ENCODE measurements around the gene TADA2B. TPM values are rescaled to one million over a fixed set of nuclear protein-coding genes. Genes with fewer than 3 reads are reported as not detected.

TADA2B gene
- total and polyA plus RNA-seq, 2 experiments from 2014 or later: 15.4 to 20.1 TPM

- WGBS (ENCODE audit: low lambda C conversion rate, missing lambda C conversion rate): 86% methylated on average over 7 of the region's 7 CpGs
- H3K4me2 ChIP-seq: peak overlapping the region; percentile 91
- TF ChIP-seq EZH2phosphoT487 (IDR thresholded peaks at IDR 0.05; ENCODE audit: low read depth, severe bottlenecking, unreplicated experiment) (no peak), CTCF (IDR thresholded peaks at IDR 0.05; ENCODE audit: poor library complexity) (no peak)
- H4K20me1 ChIP-seq (ENCODE audit: insufficient read depth, poor library complexity, severe bottlenecking): no peaks in the 10 kb centered on the region
- peak overlapping the region; percentile 46 for H2AFZ ChIP-seq
- H3K4me3 ChIP-seq: no peak overlapping the region
- H3K36me3 ChIP-seq (replicated peaks; ENCODE audit: insufficient read depth, low read depth): no peaks in the 10 kb centered on the region
- no peaks in the 10 kb centered on the region for H3K9me3 ChIP-seq (ENCODE audit: low read depth)
- no peak for DNase-seq (ENCODE audit: low spot score)
- no peaks in the 10 kb centered on the region for H3K9me2 ChIP-seq (replicated peaks; ENCODE audit: insufficient read depth)
- peak overlapping the region; percentile 95 for H3K27ac ChIP-seq
- H3K79me2 ChIP-seq: no peaks in the 10 kb centered on the region
- H3K27me3 ChIP-seq: no peaks in the 10 kb centered on the region
- peaks cover 21% of the 10 kb centered on the region for H3K4me1 ChIP-seq (ENCODE audit: insufficient read depth)
Observed at GRCh38 chr4:7104366-7105031, 61.3 kb downstream of the TADA2B start.

DNA sequence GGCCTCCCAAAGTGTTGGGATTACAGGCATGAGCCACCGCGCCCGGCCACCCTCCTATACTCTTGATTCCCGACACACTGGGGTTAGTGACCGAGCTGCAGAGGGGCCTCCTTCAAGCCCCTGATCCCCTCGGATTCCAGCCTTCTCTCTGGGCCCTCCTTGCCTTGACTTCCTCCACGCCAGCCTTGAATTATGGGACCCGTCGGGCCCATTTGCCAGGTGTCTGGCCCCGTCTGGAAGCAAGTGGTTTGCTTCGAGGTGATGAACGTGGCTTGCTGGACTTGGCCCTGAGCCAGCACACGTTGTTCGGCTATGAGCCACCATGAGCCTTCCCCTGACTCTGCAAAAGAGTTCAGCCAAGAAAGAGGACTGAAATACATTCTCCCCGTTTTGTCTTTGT, 62.1 kb downstream of the TADA2B start:
- H3K27me3 ChIP-seq: no peaks in the 10 kb centered on the region
- no peaks in the 10 kb centered on the region for H3K9me3 ChIP-seq (ENCODE audit: low read depth)
- no peak for DNase-seq (ENCODE audit: low spot score)
- H3K36me3 ChIP-seq (replicated peaks; ENCODE audit: insufficient read depth, low read depth): no peaks in the 10 kb centered on the region
- H3K79me2 ChIP-seq: no peaks in the 10 kb centered on the region
- no peaks in the 10 kb centered on the region for H4K20me1 ChIP-seq (ENCODE audit: insufficient read depth, poor library complexity, severe bottlenecking)
- no peaks in the 10 kb centered on the region for H3K9me2 ChIP-seq (replicated peaks; ENCODE audit: insufficient read depth)
- H3K4me2 ChIP-seq: no peak overlapping the region
- peaks cover 21% of the 10 kb centered on the region for H3K4me1 ChIP-seq (ENCODE audit: insufficient read depth)
- TF ChIP-seq CTCF (IDR thresholded peaks at IDR 0.05; ENCODE audit: poor library complexity): no peak
- TF ChIP-seq EZH2phosphoT487 (IDR thresholded peaks at IDR 0.05; ENCODE audit: low read depth, severe bottlenecking, unreplicated experiment): no peak
- TF ChIP-seq EZH2 (IDR thresholded peaks at IDR 0.05; ENCODE audit: borderline replicate concordance): no peak
- no peak overlapping the region for H3K4me3 ChIP-seq
- WGBS (ENCODE audit: low lambda C conversion rate, missing lambda C conversion rate): 84% methylated on average over 15 of the region's 15 CpGs
- H3K27ac ChIP-seq: no peak overlapping the region
- no peak overlapping the region for H2AFZ ChIP-seq

GRCh38 chr4:7107166-7107905, 64.2 kb downstream of the TADA2B start:
- Histone ChIP-seq H2AFZ (no peak overlapping the region), H3K27me3 (no peaks in the 10 kb centered on the region), H3K4me3 (no peak overlapping the region), H3K4me2 (no peak overlapping the region), H4K20me1 (ENCODE audit: insufficient read depth, poor library complexity, severe bottlenecking) (no peaks in the 10 kb centered on the region), H3K36me3 (replicated peaks; ENCODE audit: insufficient read depth, low read depth) (no peaks in the 10 kb centered on the region), H3K27ac (no peak overlapping the region), H3K79me2 (no peaks in the 10 kb centered on the region), H3K9me2 (replicated peaks; ENCODE audit: insufficient read depth) (no peaks in the 10 kb centered on the region), H3K9me3 (ENCODE audit: low read depth) (no peaks in the 10 kb centered on the region), H3K4me1 (ENCODE audit: insufficient read depth) (peaks cover 14% of the 10 kb centered on the region)
- no peak for TF ChIP-seq EZH2 (IDR thresholded peaks at IDR 0.05; ENCODE audit: borderline replicate concordance)
- TF ChIP-seq CTCF (IDR thresholded peaks at IDR 0.05; ENCODE audit: poor library complexity): no peak
- TF ChIP-seq EZH2phosphoT487 (IDR thresholded peaks at IDR 0.05; ENCODE audit: low read depth, severe bottlenecking, unreplicated experiment): no peak
- no peak for DNase-seq (ENCODE audit: low spot score)
- WGBS (ENCODE audit: low lambda C conversion rate, missing lambda C conversion rate): 83% methylated on average over 11 of the region's 11 CpGs

Other genes with a start within 250 kb of the TADA2B start
- gene TBC1D14, start 133.5 kb upstream of the TADA2B start, total RNA-seq: 46.1 and 50.8 TPM in 2 replicates
- 26.5 and 33.6 TPM in 2 replicates for gene TBC1D14, start 133.5 kb upstream of the TADA2B start, polyA plus RNA-seq
- 28.3 and 35.5 TPM in 2 replicates for gene GRPEL1, start 24.7 kb downstream of the TADA2B start, total RNA-seq
- 53.9 and 56.5 TPM in 2 replicates for gene GRPEL1, start 24.7 kb downstream of the TADA2B start, polyA plus RNA-seq
- gene SORCS2, start 149.2 kb downstream of the TADA2B start, total RNA-seq: 1.6 and 2.4 TPM in 2 replicates
- 1.1 and 4.8 TPM in 2 replicates for gene SORCS2, start 149.2 kb downstream of the TADA2B start, polyA plus RNA-seq

Measured in hepatocyte (in vitro differentiated cells).